ENCODE results near the gene KCNT2.

KCNT2 gene

DNA sequence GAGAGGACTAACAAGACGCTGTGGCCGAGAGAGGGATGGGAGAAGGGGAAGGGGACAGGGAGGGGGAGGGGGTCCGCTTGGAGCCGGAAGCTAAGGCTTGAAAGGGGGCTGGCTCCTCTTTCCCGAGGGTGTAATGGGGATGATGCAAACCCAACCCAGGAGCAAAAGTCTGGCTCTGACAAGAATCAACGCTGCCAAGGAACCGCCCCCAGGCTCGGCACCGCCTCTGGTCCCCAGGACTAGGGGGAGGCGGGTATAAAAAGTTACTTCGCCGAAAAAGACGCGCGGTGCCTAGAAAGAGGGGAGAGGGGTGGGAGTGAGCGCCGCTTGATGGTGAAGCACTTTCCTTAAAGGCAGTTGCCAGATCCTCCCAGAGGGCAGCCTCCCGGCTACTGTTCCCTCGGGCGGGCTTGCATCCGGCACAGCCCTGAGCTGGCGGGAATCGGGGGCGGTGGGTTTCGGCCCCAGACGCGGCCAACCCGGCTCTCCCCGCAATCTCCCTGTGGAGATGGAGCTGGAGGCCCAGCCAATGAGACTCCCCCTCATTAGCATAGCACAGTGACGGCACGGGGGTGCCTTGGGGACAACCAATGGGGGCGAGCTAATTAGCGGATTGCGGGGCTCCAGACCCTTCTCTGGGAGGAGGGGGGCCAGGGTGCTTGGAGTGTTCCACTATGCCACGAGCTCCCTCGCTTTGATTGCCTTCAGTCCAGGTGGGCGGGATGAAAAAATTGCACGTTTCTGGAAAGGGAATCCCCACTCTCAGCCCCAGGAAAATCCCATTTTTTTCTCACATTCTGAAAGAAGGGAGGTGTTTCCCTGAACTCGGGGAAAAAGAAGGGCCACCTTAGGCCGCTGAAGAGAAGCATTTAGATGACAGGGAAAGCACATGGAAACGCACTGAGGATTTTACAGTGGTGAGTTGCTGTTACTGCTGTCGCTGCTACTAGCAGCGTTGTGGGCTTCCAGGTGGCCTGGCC is at the start of gene KCNT2:
Gene KCNT2, minus strand, starts transcription at position 51 of the 980 bp plus-strand sequence. CDS start 131 bp downstream, outside the sequence.
- peak; percentile 29 to 78 for DNase-seq (ENCODE audit: low read depth in 2 of 2)
- H3K4me3 ChIP-seq (replicated peaks in 1 of 2; ENCODE audit: low read depth in 2 of 2, low read length in 2 of 2) = peak within 1 kb of the TSS; percentile 58 to 73
- TF ChIP-seq, protein P1, sequence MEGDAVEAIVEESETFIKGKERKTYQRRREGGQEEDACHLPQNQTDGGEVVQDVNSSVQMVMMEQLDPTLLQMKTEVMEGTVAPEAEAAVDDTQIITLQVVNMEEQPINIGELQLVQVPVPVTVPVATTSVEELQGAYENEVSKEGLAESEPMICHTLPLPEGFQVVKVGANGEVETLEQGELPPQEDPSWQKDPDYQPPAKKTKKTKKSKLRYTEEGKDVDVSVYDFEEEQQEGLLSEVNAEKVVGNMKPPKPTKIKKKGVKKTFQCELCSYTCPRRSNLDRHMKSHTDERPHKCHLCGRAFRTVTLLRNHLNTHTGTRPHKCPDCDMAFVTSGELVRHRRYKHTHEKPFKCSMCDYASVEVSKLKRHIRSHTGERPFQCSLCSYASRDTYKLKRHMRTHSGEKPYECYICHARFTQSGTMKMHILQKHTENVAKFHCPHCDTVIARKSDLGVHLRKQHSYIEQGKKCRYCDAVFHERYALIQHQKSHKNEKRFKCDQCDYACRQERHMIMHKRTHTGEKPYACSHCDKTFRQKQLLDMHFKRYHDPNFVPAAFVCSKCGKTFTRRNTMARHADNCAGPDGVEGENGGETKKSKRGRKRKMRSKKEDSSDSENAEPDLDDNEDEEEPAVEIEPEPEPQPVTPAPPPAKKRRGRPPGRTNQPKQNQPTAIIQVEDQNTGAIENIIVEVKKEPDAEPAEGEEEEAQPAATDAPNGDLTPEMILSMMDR (IDR thresholded peaks at IDR 0.05; ENCODE audit: low read depth, low read length) = no peak

DNA sequence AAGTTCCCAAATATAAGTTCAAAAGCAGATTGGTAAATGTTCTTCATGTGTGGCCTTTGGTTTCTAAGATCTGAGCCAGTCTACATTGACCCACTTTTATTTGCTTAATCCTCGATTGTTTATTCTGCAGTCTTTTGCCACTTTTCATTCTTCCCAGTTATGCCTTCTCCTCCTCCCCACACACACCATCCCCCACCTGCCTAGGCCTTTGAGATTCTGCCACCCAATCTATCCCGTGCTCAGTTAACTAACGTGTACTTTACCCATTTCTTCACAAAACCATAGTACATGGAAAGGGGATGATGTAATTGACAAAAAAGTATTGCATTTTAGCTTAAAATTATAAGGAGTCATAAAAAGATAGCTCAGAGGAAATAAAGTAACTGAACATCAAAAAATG is 47.3 kb upstream of the KCNT2 start:
- H3K4me3 ChIP-seq (replicated peaks in 1 of 2; ENCODE audit: low read depth in 2 of 2, low read length in 2 of 2) = no peak overlapping the region
- TF ChIP-seq, protein P1 (IDR thresholded peaks at IDR 0.05; ENCODE audit: low read depth, low read length) = no peak
- DNase-seq (ENCODE audit: low read depth in 2 of 2) = no peak

DNA sequence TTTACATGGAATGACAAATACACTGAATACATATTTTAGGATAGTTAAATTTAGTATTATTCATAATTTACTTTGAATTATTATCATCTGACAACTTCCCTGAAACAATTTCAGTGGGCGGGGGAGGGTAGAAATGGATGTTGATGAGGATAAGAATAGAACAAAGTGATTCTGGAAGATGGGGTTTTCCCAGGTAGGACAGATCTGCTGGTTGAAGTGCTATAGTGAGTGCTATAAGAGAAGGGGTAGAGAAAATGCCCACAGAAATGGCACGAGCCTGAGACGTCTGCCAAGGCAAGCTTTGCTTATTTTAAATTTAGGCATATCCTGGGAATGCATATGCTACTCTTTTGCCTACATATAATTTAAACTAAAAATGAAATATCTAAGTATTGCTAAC is 46.8 kb upstream of the KCNT2 start:
- no peak overlapping the region for H3K4me3 ChIP-seq (replicated peaks in 1 of 2; ENCODE audit: low read depth in 2 of 2, low read length in 2 of 2)
- TF ChIP-seq, protein P1 (IDR thresholded peaks at IDR 0.05; ENCODE audit: low read depth, low read length) = no peak
- no peak for DNase-seq (ENCODE audit: low read depth in 2 of 2)

DNA sequence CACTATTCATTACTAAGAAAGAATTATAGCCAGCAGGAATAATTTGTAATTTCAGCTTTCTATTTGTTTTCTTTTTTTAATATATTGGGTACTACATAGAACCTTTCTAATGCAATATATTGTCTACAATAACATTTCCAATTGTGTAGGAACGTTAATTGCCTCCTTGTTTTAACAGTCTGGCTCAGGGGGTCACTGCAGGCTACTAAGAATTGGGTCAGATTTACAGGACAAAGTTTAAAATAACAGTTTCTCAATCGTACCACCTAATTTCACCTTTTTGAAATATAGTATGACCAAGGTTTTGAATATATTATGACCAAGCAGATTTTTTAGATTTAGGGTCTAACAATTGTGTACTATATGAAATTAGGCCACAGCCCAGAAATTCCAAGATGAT is 46.0 kb upstream of the KCNT2 start:
- TF ChIP-seq, protein P1 (IDR thresholded peaks at IDR 0.05; ENCODE audit: low read depth, low read length) = no peak
- DNase-seq (ENCODE audit: low read depth in 2 of 2) = no peak
- H3K4me3 ChIP-seq (replicated peaks in 1 of 2; ENCODE audit: low read depth in 2 of 2, low read length in 2 of 2) = peak overlapping the region; percentile 32 to 38

DNA sequence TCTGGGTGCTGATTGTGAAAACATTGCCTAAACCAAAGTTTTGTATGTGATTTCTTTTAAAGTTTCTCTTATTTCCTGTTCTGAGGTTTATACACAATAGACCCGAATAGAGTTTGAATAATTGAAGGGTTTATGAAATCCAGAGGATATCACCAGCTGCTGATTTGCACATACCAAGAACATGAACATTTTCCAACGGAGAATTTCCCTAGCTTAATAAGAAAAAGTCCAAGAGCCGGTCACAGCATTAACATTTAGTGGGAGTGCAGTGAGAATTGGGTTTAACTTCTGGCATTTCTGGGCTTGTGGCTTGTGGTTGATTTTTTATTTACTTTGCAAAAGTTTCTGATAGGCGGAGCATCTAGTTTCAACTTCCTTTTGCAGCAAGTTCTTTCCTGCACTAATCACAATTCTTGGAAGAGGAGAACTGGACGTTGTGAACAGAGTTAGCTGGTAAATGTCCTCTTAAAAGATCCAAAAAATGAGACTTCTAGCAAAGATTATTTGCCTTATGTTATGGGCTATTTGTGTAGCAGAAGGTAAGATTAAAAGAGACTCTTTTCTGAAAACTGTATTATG is 43.5 kb upstream of the KCNT2 start, which contains the start of gene CFH:
Gene CFH, plus strand, starts transcription at position 407 of the 579 bp plus-strand sequence. Its CDS starts 75 bp downstream, at position 482.
- TF ChIP-seq, protein P1 (IDR thresholded peaks at IDR 0.05; ENCODE audit: low read depth, low read length) = no peak
- peak within 1 kb of the TSS; percentile 32 to 38 for H3K4me3 ChIP-seq (replicated peaks in 1 of 2; ENCODE audit: low read depth in 2 of 2, low read length in 2 of 2)
- peak; percentile 92 to 93 for DNase-seq (ENCODE audit: low read depth in 2 of 2)

DNA sequence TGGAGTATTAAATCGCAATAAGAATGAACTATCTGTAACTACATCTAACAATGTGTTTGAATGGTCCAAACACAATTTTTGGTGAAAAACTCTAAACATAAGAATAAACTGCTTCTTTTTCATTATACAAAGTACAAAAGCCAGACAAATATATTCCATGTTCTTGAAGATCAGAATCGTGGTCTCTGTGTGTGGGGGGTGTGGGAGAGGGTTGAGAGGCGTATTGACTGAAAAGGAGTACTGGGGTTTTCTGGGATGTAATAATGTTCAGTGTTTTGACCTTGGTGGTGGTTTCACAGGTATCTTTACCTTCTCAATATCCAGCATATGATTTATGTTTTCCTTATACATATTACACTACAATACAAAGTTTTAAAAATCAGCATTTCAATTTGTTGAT is 42.8 kb upstream of the KCNT2 start:
- no peak for DNase-seq (ENCODE audit: low read depth in 2 of 2)
- TF ChIP-seq, protein P1 (IDR thresholded peaks at IDR 0.05; ENCODE audit: low read depth, low read length) = no peak
- no peak overlapping the region for H3K4me3 ChIP-seq (replicated peaks in 1 of 2; ENCODE audit: low read depth in 2 of 2, low read length in 2 of 2)
